Nephron (organoid): ENCODE results near the gene PDPN.

Source experiments
- H3K27ac Mint-ChIP-seq, 3 experiments: 2 replicates each; pipeline ENCODE4 v1.8.0; 2020; ENCODE audit warnings: mixed read lengths in 3 of 3, mild to moderate bottlenecking in 2 of 3, moderate library complexity in 1 of 3
- H3K27me3 Mint-ChIP-seq: 2 replicates; pipeline ENCODE4 v1.8.0; 2021; ENCODE audit warnings: low read depth, mild to moderate bottlenecking, moderate library complexity, mixed read lengths
- H3K36me3 Mint-ChIP-seq: 2 replicates; pipeline ENCODE4 v1.8.0; 2020; ENCODE audit warnings: low read depth, mixed read lengths
- H3K4me1 Mint-ChIP-seq: 2 replicates; pipeline ENCODE4 v1.8.0; 2020; ENCODE audit warnings: mixed read lengths
- H3K4me3 Mint-ChIP-seq, 3 experiments: 2 replicates each; pipeline ENCODE4 v1.8.0; 2020; ENCODE audit warnings: mild to moderate bottlenecking in 3 of 3, mixed read lengths in 3 of 3, moderate library complexity in 2 of 3
- H3K9me3 Mint-ChIP-seq: 2 replicates; pipeline ENCODE4 v1.8.0; 2020; ENCODE audit warnings: mixed read lengths
- CTCF ChIP-seq, 3 experiments: fragments of 200-600 bp; sonication (generic); IDR thresholded peaks; one replicate each; pipeline ENCODE4 v1.5.0; 2021; ENCODE audit warnings: antibody characterized with exemption in 3 of 3; ENCODE audit not compliant: unreplicated experiment in 3 of 3

Gene PDPN

GRCh38 chr1:13661539-13661938 is 77.9 kb downstream of the PDPN start:
- H3K27ac Mint-ChIP-seq, result no peak overlapping the region
- peaks cover 11% of the 10 kb centered on the region for H3K4me1 Mint-ChIP-seq
- H3K36me3 Mint-ChIP-seq, result peaks cover 4% of the 10 kb centered on the region
- peaks cover 14% of the 10 kb centered on the region for H3K9me3 Mint-ChIP-seq
- H3K27me3 Mint-ChIP-seq, result peaks cover 4% of the 10 kb centered on the region
- H3K4me3 Mint-ChIP-seq, result no peak overlapping the region
- TF ChIP-seq CTCF (IDR thresholded peaks at IDR 0.05; ENCODE audit: unreplicated experiment in 3 of 3), result no peak

- Mint-ChIP-seq H3K27ac (no peak overlapping the region), H3K27me3 (peaks cover 9% of the 10 kb centered on the region), H3K4me3 (no peak overlapping the region), H3K4me1 (peaks cover 11% of the 10 kb centered on the region), H3K9me3 (peaks cover 8% of the 10 kb centered on the region), H3K36me3 (peaks cover 4% of the 10 kb centered on the region)
- TF ChIP-seq CTCF (IDR thresholded peaks at IDR 0.05; ENCODE audit: unreplicated experiment in 3 of 3), result no peak
Observed at GRCh38 chr1:13662493-13662892, 78.9 kb downstream of the PDPN start.

GRCh38 chr1:13663969-13664368 is 80.3 kb downstream of the PDPN start:
- peaks cover 11% of the 10 kb centered on the region for H3K4me1 Mint-ChIP-seq
- H3K27me3 Mint-ChIP-seq, result peaks cover 9% of the 10 kb centered on the region
- H3K36me3 Mint-ChIP-seq, result peaks cover 4% of the 10 kb centered on the region
- H3K27ac Mint-ChIP-seq, result no peak overlapping the region
- H3K9me3 Mint-ChIP-seq, result peaks cover 8% of the 10 kb centered on the region
- TF ChIP-seq CTCF (IDR thresholded peaks at IDR 0.05; ENCODE audit: unreplicated experiment in 3 of 3), result no peak
- no peak overlapping the region for H3K4me3 Mint-ChIP-seq

GRCh38 chr1:13664451-13664850 is 80.8 kb downstream of the PDPN start:
- Mint-ChIP-seq H3K27me3 (peaks cover 9% of the 10 kb centered on the region), H3K36me3 (peaks cover under 1% of the 10 kb centered on the region), H3K9me3 (peaks cover 5% of the 10 kb centered on the region), H3K4me3 (no peak overlapping the region), H3K4me1 (peaks cover 11% of the 10 kb centered on the region), H3K27ac (no peak overlapping the region)
- no peak for TF ChIP-seq CTCF (IDR thresholded peaks at IDR 0.05; ENCODE audit: unreplicated experiment in 3 of 3)

- H3K27me3 Mint-ChIP-seq, result peaks cover 9% of the 10 kb centered on the region
- no peaks in the 10 kb centered on the region for H3K9me3 Mint-ChIP-seq
- H3K36me3 Mint-ChIP-seq, result no peaks in the 10 kb centered on the region
- H3K4me1 Mint-ChIP-seq, result peaks cover 11% of the 10 kb centered on the region
- H3K4me3 Mint-ChIP-seq, result no peak overlapping the region
- H3K27ac Mint-ChIP-seq, result no peak overlapping the region
- TF ChIP-seq CTCF (IDR thresholded peaks at IDR 0.05; ENCODE audit: unreplicated experiment in 3 of 3), result no peak
Observed at GRCh38 chr1:13666317-13666716, 82.7 kb downstream of the PDPN start.
